ENCODE data around the gene HPGDS.
"Not testable (repeated sequence)": the region's sequence is repeated elsewhere in the genome, so short reads cannot be mapped to it uniquely, and the experiment has no call there.

Gene HPGDS
- total RNA-seq = 0 to 0.39 (median 0) reads per million in 3 experiments

DNA sequence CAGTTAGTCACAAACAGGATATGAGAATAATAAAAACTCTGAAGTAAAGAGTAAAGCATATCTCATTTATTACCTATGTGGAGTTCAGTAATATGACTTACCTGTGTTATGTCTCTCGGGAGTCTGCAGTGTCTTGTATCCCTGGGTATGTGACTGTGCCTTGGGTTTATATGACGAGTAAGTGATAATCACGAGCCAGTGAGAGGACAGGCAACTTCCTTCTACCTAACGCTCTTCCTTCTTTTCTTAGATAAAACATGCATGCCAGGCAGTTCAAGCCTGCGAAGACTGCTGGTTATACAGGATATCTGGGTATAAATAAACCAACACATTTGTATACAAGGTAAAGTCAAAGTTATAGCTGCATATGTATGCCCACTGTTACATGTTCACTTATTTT is at the start of gene HPGDS:
Gene HPGDS (minus strand): TSS at position 143 of the 400 bp plus-strand sequence. CDS start 8,207 bp downstream, outside the sequence.
- no peak for DNase-seq

DNA sequence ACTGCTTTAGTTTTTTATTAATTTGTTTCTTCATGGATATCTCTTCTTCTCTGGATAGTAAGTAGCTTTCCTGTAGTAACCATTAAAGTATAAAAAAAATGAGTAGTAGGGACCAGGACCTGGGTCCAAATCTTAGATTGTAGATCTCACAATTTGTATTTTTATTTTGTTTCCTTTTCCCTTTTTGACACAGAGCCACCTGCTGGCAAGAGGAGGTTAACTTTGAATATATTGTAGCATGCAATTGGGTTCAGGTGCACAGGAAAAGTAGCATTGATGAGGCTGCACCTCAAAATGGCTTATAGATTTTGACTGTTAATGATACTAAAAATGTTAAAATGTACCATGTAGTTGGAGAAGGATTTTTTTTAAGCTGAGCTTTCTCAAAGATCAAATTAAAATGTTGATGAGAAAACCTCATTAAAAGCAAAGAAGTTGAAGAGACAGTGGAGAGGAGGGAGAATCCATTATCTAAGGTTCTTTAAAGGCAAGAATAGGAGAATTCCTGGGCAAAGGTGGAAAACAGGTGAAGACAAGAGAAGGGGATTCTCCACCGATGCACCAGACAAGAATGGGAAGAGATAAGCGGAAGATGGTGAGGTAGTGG is 48.3 kb upstream of the HPGDS start:
- no peak for DNase-seq

DNA sequence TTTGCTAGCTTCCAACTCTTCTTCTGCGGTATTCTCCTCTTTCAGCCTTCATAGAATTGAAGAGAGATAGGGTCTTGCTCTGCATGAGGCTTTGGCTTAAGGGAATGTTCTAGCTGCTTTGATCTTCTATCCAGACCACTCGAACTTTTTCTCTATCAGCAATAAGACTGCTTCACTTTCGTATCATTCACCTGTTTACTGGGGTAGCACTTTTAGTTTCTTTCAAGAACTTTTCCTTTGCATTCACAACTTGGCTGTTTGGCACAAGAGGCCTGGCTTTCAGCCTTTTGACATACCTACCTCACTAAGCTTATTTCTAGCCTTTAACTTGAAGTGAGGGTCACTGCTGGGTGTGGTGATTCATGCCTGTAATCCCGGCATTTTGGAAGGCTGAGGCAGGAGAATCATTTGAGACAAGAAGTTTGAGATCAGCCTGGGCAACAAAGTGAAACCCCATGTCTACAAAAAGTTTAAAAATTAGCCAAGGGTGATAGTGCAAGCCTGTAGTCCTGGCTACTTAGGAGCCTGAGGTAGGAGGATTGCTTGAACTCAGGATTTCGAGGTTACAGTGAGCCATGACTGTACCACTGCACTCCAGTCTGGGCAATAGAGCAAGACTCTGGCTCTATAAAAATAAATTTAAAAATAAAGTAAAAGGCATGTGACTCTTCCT is 47.1 kb upstream of the HPGDS start:
- DNase-seq = no peak

DNA sequence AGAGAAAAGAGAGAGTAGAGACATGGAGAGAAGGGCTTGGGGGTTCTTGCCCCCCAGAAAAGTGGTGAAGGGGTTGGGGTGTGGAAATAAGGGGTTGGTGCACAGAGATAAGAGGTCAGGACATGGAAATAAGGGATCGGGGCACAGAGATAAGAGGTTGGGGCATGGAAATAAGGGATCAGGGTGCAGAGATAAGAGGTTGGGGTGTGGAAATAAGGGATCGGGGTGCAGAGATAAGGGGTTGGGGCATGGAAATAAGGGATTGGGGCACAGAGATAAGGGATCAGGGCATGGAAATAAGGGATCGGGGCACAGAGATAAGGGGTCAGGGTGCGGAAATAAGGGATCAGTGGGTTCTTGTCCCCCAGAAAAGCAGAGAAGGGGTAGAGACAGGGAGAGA is 45.3 kb upstream of the HPGDS start:
- not testable (repeated sequence) for DNase-seq

DNA sequence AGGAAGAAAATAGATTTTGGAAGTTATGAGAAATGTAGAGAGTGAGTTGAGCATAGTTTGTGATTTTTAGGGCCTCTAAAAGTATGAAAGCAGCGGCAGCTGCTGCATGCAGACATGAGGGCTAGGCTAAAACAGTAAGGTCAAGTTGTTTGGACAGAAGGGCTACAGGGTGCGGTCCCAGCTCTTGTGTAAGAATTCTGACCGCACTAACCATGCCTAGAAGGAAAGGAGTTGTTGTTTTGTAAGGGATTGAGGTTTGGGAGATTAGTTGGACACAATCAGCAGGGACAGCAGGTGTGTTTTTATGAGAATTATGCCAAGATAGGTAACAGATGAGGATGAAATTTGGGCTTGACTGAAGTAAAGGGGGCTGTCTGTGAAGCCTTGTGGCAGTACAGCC is 42.8 kb upstream of the HPGDS start:
- DNase-seq = not testable (repeated sequence)

DNA sequence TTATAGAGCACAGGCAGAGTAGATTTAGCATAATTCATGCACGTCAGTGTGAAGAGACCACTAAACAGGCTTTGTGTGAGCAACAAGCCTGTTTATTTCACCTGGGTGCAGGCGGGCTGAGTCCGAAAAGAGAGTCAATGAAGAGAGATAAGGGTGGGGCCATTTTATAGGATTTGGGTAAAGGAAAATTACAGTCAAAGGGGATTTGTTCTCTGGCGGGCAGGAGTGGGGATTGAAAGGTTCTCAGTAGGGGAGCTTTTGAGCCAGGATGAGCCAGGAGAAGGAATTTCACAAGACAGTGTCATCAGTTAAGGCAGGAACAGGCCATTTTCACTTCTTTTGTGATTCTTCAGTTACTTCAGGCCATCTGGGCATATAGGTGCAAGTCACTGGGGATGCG is 40.3 kb upstream of the HPGDS start:
- not testable (repeated sequence) for DNase-seq

DNA sequence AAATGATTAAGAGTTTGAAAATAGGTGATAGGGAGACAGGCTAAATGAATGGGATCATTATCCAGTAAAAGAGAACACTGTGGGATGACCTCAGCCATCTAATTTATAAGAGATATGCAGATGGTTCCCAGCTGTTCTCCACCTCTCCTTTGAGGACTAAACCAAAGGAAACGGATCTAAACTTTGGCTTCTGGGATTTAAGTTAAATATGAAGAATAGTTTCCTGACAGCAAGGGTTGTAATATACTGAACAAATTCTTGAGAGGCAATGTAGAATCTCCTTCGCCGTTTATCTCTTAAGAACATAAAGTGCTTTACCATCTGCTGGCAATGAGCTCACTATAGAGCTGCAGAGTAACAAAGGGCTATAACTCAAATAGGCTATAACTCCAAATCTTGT is 35.4 kb upstream of the HPGDS start:
- DNase-seq = no peak

DNA sequence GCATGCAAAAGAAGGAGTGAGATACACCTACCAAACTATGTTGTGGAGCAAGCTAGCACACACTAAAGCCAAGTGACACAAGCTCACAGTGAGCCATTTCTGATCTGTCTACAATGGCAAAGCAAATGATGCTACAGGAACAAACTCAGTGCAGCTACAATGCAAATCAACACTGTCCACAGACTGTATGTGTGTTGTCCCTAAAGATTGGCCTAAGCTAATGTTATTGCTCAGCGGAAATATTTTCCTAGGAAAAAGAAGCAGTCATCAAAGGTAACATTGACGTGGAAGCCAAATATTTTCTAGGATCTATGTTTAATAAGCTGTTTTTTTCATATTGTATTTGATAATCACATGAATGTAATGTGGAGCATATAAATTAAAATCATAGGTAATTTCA is 34.7 kb upstream of the HPGDS start:
- no peak for DNase-seq

DNA sequence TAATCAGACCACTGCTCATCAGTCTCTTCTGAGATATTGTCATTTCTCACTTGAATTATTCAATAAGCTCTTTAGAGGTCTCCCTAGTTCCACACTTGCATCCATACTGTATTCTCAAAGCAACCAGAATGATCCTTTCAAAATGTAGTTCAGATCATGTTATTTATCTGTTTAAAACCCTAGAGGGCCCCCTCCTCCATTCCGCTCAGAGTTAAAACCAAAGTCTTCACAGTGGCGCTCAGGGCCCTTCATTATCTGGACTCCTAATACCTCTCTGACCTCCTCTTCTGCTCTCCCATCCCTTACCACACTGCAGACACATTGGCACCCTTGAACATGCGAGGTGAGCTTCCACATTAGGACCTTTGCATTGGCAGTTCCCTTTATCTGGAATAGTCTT is 32.7 kb upstream of the HPGDS start:
- no peak for DNase-seq

DNA sequence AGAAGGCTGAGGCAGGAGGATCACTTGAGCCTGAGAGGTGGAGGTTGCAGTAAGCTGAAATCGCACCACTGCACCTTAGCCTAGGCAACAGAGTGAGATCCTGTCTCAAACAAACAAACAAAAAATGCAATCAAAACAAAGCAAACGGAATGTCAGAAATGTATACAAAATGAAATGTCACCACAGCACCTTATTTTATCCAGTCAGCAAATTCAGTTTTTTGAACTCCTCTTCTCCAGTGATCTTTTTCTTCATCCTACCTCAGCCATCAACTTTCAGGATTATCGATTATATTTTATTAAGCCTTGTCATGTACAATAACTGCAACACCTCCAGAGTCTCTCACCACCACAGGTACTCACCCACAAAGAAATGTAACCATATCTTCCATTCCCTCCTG is 31.1 kb upstream of the HPGDS start:
- DNase-seq = no peak

DNA sequence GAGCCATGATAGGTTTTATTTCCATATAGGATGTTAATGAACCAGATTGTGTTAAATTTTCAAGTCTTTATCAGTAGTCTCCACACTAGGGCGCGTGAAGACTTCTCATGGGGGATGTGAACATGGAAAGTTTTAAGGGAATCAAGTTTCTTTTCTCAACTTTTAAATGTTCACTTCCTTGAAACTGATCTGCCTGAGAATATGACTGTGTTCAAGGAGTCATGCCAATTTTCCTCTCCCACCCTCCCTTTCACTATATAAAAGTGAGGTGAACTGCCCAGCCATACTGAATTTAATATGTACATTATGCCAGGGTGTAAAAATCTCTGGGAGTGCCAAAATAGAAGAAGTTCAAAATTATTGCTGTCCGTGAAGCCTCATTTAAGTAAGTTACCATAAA is 30.4 kb upstream of the HPGDS start:
- DNase-seq = no peak

DNA sequence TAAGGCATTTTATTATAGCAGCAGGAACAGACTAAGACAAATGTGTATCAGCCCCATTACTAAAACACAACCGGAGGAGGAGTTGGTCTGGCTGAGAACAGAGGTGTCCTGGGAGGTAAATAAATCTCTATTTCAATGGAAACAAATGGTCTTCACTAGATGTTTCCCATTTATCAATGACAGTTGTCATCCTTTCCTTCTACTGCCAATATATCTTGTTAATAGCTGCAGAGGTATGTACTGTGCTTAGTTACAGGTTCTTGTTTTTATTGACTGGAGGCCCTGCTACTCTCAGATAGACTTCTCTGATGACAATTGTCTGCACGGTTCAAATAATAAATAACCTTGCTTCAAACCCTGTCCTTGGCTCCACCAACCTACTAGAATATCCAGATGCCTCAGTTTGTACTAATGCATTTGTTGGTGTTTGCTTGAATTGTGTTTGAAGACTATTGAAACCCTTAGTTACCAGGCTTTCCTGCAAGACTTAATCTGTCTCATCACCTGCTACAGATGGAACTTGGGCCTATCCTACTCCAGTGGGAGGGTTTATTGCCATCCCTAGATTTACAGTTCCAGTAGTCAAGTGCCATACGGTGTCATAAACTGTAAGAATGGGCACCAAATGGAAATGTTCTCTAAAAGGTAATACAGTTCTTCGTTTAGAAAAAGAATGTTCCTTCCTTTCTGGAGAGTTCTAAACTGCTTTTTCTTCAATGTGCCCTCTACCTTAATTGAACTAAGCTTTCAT is 29.8 kb upstream of the HPGDS start:
- no peak for DNase-seq

DNA sequence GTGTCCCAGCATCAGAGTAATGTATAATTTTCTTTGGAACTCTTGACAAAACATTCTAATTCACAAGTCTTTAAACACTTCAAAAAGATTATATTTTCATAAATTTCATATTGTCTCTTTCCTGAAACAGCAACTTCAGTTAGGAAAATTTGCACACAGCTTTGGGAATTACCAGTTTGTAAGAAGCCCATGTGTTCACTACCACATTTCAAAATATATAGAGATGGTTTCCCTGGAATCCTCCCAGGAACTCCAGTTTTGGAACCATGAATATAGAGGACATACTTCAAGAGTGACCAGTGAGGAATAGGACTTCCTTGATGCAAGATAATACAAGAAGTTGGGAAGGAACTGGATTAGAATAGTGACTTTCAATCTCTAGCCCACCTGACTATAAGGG is 28.7 kb upstream of the HPGDS start:
- DNase-seq = no peak

DNA sequence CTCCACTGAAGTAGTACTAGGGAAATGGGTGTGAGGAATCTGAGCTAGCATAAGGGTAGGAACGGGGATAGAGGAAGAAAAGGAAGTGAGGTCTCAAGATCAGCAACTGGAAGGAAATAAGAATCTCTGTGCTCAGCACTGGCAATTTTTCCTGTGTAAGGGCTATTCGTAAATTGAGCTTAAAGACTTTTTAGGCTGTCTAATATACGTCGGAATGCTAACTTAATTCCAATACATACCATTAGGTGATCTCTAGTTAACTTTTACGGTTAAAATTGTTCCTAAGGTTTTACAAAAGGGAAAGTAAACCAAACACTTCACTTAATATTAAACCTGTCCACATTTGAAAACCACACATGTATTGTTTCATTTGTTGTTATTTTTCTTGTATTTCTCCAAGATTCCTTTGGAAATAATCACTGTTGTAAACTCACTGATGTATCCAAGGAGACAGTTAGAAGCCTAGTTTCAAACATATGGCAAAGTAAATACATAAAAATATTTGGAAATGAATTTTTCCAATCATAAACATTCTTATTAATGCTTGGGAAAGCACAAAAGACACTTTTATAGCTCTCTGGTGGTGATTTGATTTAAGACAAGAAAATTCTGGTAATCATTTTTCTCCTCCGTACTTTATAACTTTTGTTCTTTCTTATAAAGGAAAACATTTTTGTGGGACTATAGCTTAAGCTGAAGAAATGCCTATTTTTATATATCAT is 28.1 kb upstream of the HPGDS start:
- DNase-seq = no peak

DNA sequence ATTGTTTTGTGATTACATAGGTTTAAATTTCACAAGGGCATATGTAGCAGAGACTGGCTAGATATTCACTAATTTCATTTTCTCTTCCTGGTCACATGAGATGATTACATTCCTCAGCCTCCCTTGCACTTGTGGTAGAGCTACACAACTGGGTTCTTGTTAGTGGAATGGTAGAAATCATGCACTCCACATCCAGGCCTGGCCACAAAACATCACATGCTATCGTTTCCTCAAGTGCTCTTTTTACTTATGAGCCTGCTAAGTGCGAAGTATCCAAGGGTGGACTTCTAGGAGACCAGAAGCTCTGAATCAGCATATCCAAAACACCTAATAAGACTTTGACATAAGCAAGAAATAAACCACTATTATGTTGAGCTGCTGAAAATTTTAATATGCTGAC is 26.4 kb upstream of the HPGDS start:
- DNase-seq = no peak

DNA sequence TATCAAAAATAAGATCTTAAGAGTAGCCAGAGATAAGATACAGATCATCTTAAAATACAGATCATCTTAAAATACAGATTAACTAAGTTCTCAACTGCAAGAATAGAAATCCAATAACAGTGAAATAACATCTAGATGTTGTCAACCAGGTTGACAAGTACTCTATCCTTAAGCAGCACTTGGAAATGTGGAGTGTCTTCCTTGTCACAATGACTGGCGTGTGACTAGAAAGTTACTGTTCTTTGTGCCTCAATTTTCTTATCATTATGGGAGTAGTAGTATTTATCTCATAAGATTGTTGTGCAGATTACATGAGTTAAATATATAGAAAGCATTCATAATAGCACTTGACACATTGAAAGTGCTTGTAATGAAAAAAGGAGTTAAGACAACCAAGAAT is 25.8 kb upstream of the HPGDS start:
- DNase-seq = no peak

DNA sequence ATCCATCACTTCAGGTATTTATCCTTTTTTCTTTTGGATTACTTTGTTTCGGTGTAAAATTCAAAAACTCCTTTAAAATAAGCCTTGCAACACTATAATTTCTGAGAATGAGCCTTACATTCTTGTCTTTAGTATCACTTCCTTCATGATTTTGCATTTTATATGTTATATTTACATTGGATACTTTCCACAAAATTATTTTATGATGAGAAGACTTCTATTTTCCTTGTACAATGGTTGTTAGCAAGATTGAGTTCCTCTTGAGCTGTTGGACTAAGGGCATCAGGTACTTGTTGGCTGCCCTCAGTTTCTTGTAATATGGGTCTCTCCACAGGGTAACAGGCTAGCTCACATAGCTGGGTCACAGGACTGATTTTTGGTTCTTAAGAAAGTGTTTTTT is 22.7 kb upstream of the HPGDS start:
- no peak for DNase-seq

DNA sequence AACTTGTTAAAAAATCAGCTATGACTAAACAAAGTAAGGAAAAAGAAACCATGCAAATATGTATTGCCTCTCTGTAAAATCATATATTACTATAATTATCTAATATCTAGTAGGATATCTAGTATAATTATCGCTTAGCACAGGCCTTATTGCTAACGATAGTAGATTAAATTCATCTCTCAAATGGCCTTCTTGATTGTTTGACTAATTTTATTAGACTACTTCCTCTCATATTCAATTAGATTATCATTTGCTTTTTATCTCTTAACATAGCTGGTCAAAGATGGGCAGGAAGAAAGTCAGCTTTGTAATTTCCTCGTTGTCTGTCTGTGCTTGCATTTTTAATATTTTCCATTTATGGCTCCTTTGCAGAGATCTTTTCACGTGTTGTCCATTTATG is 21.9 kb upstream of the HPGDS start:
- DNase-seq = no peak

DNA sequence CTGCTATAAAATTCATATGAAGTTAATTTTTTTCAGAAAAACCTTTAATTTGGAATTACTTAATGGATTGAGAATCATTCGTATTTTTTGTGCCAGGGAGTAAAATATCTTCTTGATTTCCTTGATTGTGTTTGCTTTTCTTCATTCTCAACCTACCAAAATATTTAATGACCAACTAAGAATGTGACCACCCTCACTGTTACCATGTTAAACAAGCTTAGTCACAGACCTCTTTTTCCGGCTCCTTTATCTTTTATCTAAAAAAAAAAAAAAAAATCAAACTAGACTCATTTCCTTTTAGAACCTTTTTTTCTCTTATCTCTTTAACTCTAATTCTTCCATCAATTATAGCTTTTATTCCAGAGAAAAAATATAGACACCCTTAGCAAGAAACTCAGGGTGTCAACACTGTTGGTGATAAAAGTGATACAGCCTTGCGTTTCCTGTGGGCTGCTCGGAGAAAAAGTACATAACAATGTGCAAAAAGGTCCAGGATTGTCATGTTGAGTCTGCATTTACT is 20.6 kb upstream of the HPGDS start:
- no peak for DNase-seq

DNA sequence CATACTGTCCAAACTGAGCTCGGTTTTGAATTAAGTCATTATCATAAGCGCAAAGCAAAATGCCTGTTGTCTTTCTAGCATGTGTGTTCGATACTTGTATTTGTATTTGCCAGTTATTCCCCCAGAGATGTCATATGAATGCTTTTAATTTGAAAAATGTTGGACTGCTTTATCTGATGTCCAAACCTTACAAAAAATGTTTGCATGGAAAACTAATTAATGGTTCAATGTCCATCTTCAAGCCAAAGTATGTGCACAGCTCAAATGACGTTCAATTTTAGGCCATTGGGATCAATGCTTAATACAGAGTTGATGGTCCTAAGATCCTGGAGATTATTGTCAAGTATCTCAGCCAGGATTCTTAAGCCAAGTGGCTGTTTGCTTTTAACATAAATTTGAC is 17.2 kb upstream of the HPGDS start:
- no peak for DNase-seq

DNA sequence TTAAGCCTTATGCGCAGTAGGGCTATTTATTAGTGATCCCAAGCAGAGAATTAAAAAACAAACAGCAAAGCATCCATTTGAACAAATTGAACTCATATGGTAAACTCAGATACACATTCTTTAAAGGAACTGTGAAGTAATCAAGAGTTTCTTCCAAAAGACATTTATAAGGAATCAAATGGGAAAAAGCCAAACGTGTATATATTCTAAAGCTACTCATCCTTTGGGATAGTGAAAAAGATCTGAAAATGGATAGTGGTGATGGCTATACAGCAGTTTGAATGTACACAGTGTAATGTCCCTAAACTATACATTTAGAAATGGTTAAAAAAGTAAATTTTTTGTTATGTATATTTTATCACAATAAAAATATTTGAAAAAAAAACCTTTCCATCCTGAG is 16.6 kb upstream of the HPGDS start:
- DNase-seq = no peak

DNA sequence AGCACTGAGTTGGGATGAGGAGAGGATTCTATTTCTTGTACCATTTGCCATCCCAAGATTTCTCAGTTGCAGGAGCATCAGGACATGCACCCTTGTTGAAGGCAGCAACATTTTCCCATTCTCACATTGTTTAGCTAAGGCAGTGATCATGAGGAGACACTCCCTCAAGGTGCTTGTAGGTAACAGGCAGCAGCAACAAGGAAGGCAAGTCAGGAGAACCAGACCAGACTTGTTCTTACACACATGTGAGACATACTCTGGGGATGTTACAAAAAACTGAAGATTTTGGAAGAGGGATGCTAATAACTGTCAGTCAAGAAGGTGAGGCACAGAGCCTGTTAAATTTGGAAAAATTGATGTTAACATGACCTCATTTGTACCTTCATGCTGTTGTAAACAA is 15.5 kb upstream of the HPGDS start:
- no peak for DNase-seq

DNA sequence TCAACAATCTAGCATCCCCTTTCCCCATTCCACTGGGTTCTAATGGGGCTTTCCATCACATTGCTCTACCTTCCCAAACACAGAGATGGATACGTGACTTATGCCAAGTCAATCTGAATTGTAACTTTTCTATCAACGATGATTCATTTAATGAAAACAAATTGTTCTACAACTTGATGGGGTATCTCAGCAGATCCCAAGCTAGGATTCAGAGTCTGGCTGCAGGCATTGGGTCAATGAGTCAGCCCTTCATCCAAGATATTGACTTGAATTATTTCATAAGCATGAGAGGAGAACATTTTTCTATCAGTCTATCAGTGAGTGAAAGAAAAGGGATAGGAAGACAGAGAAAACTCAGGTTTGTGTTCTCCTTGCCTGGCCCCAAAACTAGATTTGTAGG is 15.0 kb upstream of the HPGDS start:
- no peak for DNase-seq

Measured in central memory CD4-positive, alpha-beta T cell (primary cell).